ENCODE data around the gene EP400.

EP400 gene

DNA sequence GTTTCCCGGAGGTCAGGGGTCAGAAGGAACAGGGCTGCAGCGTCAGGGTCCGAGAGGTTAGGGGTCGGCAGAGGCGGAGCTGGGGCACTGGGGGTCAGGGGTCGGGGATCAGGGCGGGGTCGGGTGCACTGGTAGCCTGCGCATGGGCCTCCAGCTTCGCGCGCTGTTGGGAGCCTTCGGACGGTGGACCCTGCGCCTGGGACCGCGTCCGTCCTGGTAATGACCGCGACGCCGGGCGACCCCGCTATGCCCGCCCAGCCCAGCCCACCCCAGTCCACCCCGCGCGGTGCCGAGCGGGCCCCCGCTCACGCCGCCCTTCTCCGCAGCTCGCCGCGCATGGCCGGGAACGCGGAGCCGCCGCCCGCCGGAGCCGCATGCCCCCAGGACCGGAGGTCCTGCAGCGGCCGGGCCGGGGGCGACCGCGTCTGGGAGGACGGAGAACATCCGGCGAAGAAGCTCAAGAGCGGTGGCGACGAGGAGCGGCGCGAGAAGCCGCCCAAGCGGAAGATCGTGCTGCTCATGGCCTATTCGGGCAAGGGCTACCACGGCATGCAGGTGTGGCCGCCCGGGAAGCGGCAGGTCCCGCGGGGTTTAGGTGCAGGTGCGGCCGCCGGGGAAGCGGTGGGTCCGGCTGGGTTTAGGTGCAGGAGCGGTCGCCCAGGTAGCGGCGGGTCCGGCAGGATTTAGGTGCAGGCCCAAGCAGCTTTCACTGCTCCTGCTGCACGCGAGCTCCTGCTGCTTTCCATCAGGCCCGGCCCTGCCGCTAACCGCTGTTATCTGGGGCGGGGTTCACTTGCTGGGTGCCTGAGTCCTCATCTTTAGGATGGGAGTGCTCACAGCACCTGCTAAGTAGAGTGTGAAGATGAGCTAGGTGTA is 19.9 kb upstream of the EP400 start:
- peak overlapping the region; percentile 93 for H3K4me3 ChIP-seq (ENCODE audit: low read length)
- DNase-seq (ENCODE audit: low read depth) = peak; percentile 44
- TF ChIP-seq, protein P1, sequence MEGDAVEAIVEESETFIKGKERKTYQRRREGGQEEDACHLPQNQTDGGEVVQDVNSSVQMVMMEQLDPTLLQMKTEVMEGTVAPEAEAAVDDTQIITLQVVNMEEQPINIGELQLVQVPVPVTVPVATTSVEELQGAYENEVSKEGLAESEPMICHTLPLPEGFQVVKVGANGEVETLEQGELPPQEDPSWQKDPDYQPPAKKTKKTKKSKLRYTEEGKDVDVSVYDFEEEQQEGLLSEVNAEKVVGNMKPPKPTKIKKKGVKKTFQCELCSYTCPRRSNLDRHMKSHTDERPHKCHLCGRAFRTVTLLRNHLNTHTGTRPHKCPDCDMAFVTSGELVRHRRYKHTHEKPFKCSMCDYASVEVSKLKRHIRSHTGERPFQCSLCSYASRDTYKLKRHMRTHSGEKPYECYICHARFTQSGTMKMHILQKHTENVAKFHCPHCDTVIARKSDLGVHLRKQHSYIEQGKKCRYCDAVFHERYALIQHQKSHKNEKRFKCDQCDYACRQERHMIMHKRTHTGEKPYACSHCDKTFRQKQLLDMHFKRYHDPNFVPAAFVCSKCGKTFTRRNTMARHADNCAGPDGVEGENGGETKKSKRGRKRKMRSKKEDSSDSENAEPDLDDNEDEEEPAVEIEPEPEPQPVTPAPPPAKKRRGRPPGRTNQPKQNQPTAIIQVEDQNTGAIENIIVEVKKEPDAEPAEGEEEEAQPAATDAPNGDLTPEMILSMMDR (IDR thresholded peaks at IDR 0.05; ENCODE audit: insufficient read depth, low read depth, low read length, missing control alignments) = no peak

DNA sequence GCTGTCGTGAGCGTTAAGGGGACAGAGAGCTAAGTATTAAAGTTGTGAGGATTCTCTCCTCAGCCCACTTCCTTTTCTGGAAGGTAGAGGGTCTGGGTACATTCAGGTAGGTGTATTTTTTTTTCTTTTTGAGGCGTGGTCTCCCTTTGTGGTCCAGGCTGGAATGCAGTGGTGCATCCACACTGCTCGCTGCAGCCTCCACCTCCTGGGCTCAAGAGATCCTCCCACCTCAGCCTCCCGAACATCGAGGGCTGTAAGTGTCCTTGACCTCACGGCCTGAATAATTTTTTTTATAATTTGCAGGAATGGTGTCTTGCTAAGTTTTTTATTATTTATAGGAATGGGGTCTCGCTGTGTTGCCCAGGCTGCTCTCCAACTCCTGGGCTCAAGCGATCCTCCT is 19.2 kb upstream of the EP400 start:
- TF ChIP-seq, protein P1 (IDR thresholded peaks at IDR 0.05; ENCODE audit: insufficient read depth, low read depth, low read length, missing control alignments) = no peak
- DNase-seq (ENCODE audit: low read depth) = no peak
- H3K4me3 ChIP-seq (ENCODE audit: low read length) = peak overlapping the region; percentile 93

DNA sequence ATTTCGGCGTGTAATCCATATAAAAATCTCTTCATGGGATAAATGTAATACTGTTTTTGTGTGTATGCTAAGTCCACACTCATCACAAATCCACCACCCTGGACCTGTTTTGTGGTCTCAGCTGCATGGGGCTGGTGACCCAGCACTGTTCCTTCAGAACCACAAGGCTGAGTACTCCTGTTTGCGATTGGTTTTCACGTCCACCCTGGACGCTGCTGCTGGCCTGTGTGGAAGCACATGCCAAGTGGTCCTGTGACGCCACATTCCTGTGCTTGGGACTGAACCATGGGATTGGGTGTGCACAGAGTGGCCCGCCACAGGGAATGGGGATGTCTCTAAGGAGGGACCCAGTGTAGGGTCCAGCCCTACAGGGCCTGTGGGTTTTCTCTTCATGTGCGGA is 16.4 kb upstream of the EP400 start:
- TF ChIP-seq, protein P1 (IDR thresholded peaks at IDR 0.05; ENCODE audit: insufficient read depth, low read depth, low read length, missing control alignments) = no peak
- no peak for DNase-seq (ENCODE audit: low read depth)

DNA sequence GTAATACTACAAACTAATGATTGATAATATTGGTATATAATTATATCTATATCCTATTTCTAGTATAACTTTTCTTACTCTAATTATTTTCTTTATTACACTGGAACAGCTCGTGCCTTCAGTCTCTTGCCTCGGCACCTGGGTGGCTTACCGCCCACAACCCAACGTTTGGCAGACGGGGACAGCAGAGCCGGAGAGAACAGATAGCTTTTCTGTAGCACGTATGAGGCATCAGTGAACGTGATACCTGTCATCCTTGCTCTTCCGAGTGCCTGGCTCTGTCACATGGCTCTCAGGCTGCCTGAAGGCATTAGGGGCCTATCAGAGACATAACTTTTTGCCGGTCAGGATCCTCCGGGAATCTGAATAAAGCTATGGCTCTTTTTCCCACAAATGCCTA is 15.2 kb upstream of the EP400 start:
- DNase-seq (ENCODE audit: low read depth) = no peak
- no peak overlapping the region for H3K4me3 ChIP-seq (ENCODE audit: low read length)
- TF ChIP-seq, protein P1 (IDR thresholded peaks at IDR 0.05; ENCODE audit: insufficient read depth, low read depth, low read length, missing control alignments) = no peak

More for the DNA sequence above, 16.4 kb upstream of the EP400 start:
- no peak overlapping the region for H3K4me3 ChIP-seq (ENCODE audit: low read length)

DNA sequence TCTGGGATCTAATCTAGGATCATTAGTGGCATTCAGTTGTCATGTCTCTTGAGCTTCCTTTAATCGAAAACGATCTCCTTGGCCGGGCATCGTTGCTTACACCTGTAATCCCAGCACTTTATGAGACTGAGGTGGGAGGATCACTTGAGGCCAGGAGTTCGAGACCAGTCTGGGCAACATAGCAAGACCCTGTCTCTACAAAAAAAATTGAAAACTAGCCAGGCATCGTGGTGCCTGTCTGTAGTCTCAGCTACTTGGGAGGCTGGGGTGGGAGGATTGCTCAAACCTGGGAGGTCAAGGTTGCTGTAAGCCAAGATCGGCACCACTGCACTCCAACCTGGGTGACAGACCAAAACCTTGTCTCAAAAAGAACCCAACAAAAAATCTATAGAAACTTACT is 11.7 kb upstream of the EP400 start:
- TF ChIP-seq, protein P1 (IDR thresholded peaks at IDR 0.05; ENCODE audit: insufficient read depth, low read depth, low read length, missing control alignments) = no peak
- no peak overlapping the region for H3K4me3 ChIP-seq (ENCODE audit: low read length)
- no peak for DNase-seq (ENCODE audit: low read depth)

DNA sequence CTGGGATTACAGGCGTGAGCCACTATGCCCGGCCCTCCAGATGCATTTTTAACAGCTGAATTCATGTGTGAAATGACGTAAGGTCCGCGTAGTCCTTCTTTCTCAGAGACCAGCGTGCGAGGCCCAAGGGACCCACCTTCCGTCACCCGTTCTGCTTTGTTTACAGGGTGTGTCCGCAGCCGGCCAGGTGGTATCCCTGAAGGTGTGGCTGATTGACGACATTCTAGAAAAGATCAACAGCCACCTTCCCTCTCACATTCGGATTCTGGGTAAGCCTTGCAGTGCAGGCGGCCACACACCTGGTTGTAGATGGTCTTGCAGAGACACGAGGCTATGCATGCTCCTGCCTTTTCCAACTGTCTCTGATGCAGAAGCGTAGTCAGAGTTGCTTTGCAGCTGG is 10.7 kb upstream of the EP400 start:
- no peak overlapping the region for H3K4me3 ChIP-seq (ENCODE audit: low read length)
- DNase-seq (ENCODE audit: low read depth) = no peak
- TF ChIP-seq, protein P1 (IDR thresholded peaks at IDR 0.05; ENCODE audit: insufficient read depth, low read depth, low read length, missing control alignments) = no peak

DNA sequence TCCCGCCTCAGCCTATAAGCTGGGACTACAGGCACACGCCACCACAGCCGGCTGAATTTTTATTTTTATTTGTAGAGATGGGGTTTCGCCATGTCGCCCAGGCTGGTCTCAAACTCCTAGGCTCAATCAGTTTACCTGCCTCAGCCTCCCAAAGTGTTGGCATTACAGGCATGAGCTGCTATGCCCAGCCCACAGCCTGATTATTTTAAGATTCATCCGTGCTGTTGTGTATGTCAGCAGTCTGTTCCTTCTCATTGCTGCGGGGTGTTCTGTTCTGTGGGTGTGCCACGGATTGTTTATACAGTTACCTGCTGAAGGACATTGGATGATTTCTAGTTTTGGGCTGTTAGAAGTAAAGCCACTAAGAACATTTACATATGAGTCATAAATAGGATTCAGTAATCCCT is 9.6 kb upstream of the EP400 start:
- peak; percentile 71 for DNase-seq (ENCODE audit: low read depth)
- TF ChIP-seq, protein P1 (IDR thresholded peaks at IDR 0.05; ENCODE audit: insufficient read depth, low read depth, low read length, missing control alignments) = no peak
- no peak overlapping the region for H3K4me3 ChIP-seq (ENCODE audit: low read length)

Measured in epithelial cell of esophagus (primary cell).